ENCODE measurements around the gene CYB561D2.

The CYB561D2 gene

DNA sequence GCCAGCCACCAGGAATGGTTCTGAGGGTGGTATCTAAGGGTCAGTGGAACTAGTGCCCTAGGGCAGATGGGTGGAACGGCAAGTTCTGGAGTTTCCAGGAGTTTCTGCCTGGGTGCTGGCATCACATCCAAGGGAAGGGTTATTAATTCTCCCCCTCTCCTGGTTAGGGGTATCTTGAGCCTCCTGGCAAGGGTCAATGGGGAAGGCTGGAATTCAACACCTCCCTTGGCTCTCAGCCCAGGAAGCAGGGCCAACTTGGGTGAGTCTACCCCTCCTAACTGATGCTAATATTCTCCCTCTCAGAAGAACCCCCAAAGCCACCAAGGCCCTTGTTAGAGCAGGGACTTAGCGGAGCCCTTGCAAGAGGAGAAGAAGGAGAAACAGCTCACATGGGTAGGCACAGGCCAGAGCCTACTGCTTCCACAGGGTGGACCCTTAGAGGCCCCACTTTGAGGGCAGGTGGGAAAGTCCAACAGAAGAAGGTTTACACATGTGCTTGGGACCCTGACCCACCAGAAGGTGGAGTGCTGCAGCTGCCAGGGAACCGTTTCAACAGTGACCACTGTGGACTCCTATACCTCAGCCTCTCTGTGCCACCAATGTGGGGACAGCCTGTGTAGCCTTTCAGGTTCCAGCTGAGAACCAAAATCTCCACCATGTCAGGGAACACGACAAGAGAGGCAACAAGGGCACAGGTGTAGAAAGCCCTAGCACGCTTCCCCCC lies 5.3 kb downstream of the CYB561D2 start:
- no peak for DNase-seq

DNA sequence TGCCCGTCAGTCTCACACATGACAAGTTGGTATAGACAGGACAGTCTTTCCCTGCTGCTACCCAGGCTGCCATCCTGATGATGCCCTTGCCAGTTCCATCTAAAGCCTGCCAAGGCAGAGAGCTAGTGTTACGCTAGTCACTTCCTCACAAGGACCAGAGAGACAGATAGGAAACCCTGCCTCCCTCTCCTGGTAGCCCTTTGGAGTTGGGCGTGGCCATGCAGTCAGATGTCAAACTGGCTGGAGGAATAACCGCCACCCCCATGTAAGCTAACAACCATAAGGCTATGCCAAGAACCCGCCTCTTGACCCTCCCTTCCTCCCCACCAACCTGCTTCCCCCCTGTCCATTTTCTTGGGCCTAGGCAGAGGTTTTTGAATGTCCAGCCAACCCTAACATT lies 5.9 kb downstream of the CYB561D2 start:
- intact Hi-C loops (cut with DNase I), result no loop called here

More for the DNA sequence above, 5.3 kb downstream of the CYB561D2 start:
- intact Hi-C loops (cut with DNase I), result no loop called here

DNA sequence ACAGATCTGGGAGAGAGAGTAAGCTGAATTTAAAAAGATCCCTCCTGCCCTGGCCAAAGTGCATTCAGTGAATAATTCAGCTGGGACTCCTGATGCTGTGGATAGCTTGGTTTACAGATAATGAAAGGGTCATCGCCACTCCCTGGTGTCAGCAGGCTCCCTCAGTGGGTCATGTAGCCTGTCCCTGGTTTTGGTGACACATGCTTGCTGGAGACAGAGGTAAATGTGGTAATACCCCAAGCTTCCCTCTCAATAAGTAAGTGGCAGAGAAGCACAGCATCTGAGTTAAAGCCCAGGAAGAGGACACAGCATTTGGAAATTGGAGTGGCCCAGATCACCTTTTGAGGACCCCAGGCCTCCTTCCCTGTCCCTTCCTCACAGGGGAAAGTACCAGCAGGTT lies 6.8 kb downstream of the CYB561D2 start:
- intact Hi-C loops (cut with DNase I), result no loop called here
- no peak for DNase-seq

More for the DNA sequence above, 5.9 kb downstream of the CYB561D2 start:
- no peak for DNase-seq

DNA sequence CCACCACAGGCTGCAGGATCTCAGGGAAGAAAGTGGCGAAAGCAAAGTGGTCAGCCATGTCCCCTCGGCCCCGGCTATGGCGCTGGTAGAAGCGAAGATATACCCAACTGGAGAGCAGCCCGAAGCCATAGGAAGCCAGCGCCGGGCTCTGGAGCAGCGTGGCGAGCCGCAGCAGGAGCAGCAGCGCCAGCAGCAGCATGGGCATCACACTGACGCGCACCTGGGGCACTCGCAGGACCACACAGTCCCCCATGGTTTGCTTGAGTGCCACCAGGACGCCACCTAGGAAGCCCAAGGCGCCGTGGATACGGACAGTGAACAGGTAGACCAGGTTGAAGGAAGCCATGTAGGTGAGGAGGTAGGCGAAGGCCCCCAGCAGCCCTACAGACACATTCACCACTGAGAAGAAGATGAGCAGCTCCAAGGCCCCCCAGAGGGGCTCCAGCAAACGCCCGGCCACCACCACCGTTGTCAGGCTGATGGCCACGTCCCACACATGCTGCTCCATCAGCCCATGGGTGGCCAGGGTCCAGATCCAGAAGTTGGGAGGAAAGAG lies 7.8 kb downstream of the CYB561D2 start:
- intact Hi-C loops (cut with DNase I), result no loop called here
- peak in 1 of 42 donors; percentile 20 for DNase-seq

DNA sequence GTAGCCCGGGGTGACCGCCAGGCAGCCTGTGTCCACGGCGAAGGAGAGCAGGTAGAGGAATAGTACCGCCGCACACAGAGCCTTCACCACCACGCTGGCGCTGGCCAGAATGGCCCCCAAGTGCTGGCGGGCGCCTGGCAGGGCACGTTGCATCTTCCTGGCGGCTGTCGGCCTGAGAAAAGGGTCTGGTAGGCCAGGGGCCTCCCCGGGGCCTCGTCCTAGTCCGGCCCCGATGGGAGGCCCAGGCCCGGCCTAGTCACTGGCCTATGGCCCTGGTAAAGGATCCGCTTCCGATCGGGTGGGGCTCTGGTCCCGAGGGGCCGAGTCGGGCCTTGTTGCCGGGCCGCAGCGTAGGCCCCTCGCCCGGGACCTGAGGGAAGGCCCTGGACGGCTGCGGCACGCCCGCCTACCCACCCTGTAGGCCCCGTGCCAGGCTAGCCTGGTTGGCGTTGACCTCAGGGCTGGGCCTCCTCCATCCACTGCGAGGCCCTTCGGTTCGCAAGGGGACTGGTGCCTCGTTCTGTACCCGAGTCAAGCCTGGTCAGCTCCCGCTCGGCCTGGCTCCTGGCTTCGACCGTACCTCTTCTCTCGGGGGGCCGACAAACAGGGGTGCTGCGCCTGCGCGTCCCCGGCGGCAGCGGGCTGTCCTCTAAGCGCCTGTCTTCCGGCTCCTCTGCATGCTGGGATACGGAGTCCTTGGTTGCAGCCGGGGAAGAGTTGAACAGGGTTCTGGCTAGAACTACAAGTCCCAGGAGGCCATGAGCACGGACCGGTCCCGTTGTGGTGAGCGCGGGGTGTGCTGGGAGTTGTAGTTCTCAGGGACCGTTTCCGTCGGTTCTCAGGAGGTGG lies 8.5 kb downstream of the CYB561D2 start, which contains the start of gene TMEM115:
Gene TMEM115, minus strand, starts transcription at position 611 of the 849 bp plus-strand sequence. Its CDS starts 458 bp downstream, at position 153.
- intact Hi-C loops (cut with DNase I), result loop anchor here (1.0 kb wide), 1 partner anchor 8 kb away; no protein-coding TSS in a partner anchor

DNA sequence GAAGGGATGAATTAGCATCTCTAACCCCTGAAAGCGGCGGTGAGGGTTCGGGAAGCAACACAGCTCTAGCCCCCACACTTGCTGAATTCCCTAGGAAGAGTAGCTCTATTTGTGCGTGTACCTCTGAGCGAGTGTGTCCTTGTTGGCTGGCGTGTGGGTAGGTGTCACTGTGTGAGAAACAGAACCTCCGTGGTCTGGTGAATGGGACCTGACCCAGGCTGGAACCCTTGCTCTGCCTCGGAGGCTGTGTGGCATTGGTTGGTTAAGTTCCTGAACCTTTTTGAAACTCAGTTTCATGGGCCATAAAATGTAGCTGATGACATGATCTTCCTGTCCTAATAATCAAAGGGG lies 9.1 kb downstream of the CYB561D2 start:
- intact Hi-C loops (cut with DNase I), result loop anchor here (1.0 to 5.0 kb wide), 2 partner anchors 8 to 208 kb away; partner anchors contain the start of genes C3orf18 and HEMK1
- no peak for DNase-seq

More for the DNA sequence above, 8.5 kb downstream of the CYB561D2 start, which contains the start of gene TMEM115:
- DNase-seq, result peak; percentile 96 to 100 (median 100)

DNA sequence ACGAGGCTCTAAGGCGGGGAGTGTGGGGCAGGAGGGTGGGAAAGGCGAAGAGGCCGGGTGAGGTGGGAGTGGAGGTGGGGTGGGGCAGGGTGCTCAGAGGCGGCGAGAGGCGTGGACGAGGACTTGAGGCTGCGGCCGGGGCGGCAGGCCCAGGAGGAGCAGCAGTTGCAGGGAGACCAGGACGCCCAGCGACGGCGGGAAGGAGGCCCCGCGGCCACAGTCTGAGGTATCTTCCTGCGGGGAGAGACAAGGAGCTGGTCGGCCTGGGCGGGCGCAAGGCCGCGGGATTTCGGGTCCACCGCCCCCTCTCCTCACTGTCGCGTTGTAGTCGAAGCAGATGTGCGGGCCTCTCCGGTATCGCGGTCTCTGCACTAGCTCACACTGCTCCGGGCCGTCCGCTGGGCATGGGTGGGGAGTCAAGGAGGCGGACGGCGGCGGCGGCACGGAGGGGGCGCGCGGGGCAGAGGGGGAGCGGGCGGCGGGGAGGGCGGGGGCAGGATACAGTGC lies 14.0 kb downstream of the CYB561D2 start:
- intact Hi-C loops (cut with DNase I), result loop anchor here (5.0 kb wide), 1 partner anchor 203 kb away; the partner anchor contains the start of genes C3orf18 and HEMK1
- peak in 4 of 42 donors; percentile 14 to 32 (median 20) for DNase-seq

DNA sequence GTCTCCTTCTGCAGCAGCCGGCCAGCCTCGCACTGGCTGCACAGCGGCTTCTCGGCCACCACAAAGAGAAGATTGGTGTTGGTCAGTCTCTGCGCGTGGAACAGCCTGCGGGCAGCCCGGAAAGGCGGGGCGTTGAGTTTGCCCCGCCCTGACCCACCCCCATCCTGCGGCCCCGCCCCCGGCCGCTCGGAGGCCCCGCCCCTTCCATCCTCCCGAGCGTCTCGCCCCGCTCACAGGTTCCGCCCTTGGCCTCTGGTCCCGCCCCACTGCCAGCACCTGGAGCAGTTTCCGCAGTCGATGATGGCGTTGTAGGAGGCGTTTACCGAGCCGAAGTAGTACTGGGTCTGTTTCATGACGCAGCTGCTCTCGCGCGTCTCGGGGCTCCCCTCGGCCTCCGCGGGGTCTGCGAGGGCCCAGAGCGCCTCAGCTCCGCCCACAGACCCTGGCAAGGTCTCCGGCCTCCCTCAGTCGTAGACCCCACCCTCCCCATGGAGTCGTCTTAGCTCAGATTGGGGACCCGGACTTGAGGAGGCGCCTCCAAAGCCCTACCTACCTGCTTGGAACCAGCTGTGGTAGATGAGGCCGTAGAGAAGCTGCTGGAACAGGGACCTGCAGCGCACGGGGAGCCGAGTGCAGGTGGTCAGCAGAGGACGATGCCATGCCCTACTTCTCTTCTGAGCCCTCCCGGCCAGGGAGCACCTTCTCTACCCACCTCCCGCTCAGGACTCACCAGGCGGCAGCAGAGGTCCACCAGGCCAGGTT lies 14.6 kb downstream of the CYB561D2 start:
- DNase-seq, result peak; percentile 58 to 94 (median 86)
- intact Hi-C loops (cut with DNase I), result no loop called here

DNA sequence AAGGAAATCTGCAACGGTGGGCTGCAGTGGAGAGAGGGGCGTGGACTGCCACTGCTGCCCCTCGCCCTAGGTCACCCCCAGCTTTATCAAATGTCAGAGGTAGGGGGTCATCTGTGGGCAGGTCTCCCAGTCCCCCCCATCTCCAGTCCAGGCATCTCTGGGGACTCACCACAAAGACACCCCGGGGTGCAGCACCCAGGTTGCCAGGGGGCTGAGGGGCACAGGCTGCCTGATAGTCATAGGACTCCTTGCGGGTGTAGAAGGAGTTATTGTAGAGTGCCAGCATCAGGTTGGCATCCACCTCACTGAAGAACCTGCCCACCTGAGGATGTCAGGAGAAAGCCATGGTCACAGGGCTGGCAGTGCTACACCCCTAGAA lies 15.2 kb downstream of the CYB561D2 start:
- intact Hi-C loops (cut with DNase I), result no loop called here

DNA sequence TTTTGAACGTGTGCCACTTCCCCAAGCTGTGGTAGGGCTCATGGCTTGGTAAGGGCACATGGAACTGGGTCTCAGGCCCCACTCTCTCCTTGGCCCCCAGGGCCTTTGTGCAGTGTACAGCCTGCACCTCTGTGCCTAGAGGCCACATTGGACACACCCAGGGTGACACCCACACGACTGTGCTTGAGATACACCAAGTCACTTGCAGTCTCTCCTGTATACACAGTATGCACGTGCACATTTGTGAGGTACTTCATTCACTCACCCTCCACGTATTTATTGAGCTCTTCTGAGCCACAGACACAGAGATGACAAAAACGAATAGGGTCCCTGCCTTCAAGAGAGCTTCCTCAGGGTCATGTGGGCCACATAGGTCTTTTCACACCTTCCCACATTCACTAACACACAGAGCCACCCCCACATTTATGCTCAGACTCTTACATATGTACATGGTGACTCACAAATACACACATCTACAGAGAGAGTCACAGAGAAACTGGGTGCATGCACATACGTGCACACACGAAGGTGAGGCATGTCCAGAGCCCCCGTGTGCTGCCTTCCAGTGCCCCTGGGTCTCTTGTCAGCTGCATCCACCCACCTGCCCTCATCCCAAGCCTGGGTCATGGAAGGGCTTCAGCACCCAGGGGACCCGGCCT lies 18.5 kb downstream of the CYB561D2 start:
- DNase-seq, result no peak
- intact Hi-C loops (cut with DNase I), result no loop called here

More for the DNA sequence above, 15.2 kb downstream of the CYB561D2 start:
- no peak for DNase-seq

DNA sequence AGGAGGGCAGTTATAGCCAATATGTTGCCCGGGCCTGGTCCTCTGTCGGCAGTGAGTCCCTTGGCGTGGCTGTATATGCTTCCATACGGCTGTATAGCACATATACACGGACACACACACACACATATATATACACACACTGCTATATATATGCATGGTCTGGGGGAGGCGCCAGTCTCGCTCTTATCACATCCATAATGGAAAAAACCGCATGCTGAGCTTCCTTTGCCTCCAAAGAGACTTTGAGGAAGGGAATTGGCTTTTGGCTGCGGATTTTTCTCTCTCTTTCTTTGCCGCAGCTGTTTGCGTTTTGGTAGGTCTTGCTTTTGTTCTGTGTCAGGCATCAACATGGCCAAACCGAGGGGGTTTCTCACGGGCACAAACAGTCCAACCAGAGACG lies 19.9 kb downstream of the CYB561D2 start:
- DNase-seq, result peak in 1 of 42 donors; percentile 21
- intact Hi-C loops (cut with DNase I), result no loop called here

DNA sequence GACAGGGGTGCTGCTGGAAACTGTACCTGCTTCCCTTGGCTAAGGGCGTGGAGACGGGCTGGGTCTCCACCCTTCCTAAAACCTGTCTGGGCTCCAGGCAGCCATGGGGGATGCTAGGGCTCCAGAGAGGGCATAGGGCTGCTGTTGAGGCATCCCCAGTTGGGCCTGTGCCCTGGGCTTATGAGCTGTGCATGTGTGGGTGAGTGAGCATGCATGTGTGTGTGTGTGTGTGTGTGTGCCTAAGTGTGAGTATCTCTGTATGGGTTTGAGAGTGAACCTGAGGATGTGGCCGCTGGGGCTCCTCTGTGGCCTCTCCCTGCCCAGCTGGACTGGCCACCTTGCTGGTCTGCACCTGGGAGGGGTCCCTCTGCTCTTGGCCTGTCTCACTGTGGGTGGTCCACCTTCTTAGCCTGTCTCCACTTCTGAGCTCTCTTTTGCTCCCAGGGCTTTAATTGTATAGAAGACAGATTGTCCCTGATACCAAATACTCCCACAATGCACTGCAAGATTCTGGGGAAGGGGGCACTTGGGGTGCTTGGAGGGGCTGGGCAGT lies 20.5 kb downstream of the CYB561D2 start:
- DNase-seq, result no peak
- intact Hi-C loops (cut with DNase I), result no loop called here

DNA sequence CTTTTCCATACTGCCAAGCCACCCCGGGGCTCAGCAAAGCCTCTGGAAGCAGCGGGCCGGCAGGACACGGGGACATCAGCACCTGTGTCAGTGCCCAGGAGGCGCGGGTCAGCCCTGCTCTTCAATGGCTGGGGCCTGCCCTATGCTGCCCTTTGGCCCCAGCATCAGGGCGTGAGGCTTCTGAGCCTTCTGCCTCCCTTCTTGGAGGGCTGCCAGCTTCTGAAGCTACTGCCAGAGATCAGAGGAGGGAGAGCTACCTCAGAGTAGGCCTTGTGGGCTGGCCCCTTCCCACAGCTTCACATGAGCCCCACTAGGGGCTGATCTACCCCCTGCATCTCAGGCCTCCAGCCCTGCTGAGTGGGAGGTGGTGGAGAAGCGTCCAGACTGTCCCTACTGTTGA lies 21.7 kb downstream of the CYB561D2 start:
- DNase-seq, result no peak
- intact Hi-C loops (cut with DNase I), result no loop called here

DNA sequence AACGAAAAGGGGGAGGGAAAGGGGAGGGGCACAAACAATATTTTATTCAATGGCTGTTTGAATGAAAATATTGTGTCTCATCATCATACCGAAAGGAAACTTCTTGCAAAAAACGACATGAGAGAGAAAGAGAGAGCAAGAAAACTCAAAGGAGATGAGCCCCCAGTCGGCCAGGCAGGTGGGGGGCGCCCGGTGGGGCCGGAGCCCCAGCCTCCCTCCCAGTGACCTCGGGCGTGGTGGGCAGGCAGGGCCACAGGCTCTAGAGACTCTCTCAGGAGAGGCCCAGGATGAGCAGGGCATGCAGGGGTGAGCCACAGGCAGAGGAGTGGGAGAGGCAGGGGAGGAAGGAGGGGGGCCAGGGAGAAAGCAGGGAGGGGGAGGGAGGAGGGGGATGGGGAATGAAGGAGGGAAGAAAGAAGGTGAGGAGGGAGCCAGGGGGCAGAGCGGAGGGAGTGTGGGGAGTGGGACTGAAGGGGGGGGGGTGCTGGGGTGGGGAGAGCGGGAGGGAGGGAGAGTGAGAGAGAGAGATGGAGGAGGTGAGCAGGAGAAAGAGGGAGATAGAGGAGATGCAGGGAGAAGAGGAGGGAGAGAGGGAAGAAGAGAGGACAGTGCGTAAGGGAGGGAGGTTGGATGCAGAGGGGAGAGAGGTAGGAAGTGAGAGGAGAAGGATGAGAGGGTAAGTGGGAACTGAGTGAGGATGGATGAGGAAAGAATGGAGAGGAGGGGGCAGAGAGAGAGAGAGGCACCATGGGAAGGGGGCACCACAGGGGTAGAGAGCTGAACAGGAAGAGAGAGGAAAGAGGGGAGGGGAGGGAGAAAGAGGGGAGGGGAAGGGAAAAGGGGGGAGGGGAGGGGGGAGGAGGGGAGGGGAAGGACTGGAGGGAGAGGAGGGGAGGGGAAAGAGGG lies 22.7 kb downstream of the CYB561D2 start:
- intact Hi-C loops (cut with DNase I), result no loop called here
- DNase-seq, result no peak

DNA sequence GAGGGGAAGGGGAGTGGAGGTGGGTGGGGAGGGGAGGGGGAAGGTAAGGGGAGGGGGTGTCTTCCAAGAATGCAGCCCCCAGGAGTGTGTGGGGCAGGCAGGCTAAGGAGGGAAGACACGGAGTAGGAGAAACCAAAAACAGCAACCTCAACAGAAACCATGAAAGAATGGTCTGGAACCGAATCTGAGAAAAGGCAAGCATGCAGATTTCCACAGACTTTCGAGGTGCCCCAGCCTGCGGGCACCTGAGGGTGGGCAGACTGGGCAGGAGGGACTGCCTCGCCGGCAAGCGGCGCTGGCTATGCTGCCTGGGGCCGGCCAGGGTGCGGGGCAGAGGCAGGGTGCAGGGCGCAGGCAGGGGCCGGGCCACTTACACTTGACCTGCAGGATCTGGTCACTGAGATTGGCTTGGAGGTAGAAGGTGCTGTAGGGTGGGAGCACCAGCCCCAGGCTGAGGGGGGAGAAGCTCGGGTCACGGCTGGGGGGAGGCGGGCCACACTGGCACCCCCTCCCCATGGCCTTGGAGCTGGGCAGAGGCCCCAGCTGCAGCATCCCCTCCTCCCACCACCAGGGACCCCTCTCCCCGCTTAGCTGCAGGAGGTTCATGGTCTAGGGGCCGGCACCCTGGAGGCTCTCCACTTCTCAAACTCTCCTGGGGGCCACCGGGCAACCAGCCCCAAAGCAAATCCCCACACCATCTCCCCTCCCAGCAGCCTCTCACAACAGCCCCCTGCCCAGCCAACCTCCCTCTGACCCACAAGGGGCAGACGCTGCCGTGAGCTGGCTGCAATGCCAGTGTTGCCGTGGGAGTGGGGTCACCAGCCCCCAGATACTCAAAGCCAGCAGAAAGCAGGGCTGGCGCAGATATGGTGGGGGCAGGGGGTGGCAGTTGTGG lies 23.9 kb downstream of the CYB561D2 start:
- no peak for DNase-seq
- intact Hi-C loops (cut with DNase I), result no loop called here
